WERI-Rb-1 (cell line): ENCODE measurements around the gene IAPP.
A peak's percentile ranks its signal among the peaks of the same experiment; 100 is the strongest.
"Not testable (repeated sequence)": the region's sequence is repeated elsewhere in the genome, so short reads cannot be mapped to it uniquely, and the experiment has no call there.

ENCODE experiments used
- DNase-seq: peaks from one replicate; pipeline ENCODE4 v3.0.0-alpha.2; 2020
- H3K27ac ChIP-seq: fragments of 250-450 bp; sonication (Bioruptor Pico); 2 replicates; pipeline ENCODE4 v1.5.1; 2020; ENCODE audit warnings: mild to moderate bottlenecking, moderate library complexity
- H3K27me3 ChIP-seq: fragments of 250-450 bp; sonication (Bioruptor Pico); 2 replicates; pipeline ENCODE4 v1.5.1; 2021; ENCODE audit warnings: mild to moderate bottlenecking, low read depth, moderate library complexity; ENCODE audit not compliant: insufficient read depth, severe bottlenecking
- H3K36me3 ChIP-seq: fragments of 250-450 bp; sonication (Bioruptor Pico); 2 replicates; pipeline ENCODE4 v1.5.1; 2020; ENCODE audit warnings: mild to moderate bottlenecking, moderate library complexity
- H3K4me3 ChIP-seq: 2 replicates; pipeline ENCODE4 v1.5.1; 2011; ENCODE audit warnings: low read depth, mild to moderate bottlenecking, control low read depth, low read length
- H3K9me3 ChIP-seq: fragments of 250-450 bp; sonication (Bioruptor Pico); 2 replicates; pipeline ENCODE4 v1.5.1; 2021; ENCODE audit warnings: mild to moderate bottlenecking, moderate library complexity; ENCODE audit not compliant: severe bottlenecking
- TF ChIP-seq, protein P1 (sequence below): IDR thresholded peaks from 2 replicates; pipeline ENCODE4 v1.5.1; 2011; ENCODE audit warnings: low read depth, mild to moderate bottlenecking, control low read depth, inconsistent platforms, low read length

IAPP gene

DNA sequence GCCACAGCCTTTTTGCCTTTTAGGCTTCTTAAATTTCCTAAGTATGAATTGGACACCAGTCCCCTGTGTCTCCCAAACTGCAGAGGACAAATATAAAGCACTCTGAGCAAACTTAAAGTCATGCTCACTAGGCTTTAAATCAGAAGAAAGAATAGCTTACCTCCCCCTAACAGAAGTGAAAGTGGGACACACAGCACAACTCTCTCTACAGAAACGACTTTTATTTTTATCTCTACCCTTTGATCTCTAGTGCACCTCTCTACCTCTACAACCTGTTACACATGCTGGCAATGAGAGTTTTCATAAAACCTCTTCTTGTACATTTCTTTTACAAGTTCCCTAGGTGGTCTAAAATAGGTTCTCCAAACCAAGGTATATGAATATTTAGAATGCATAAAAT is 19.7 kb downstream of the IAPP start:
- Histone ChIP-seq H3K4me3 (no peak overlapping the region), H3K27me3 (no peaks in the 10 kb centered on the region), H3K36me3 (no peaks in the 10 kb centered on the region), H3K27ac (no peak overlapping the region), H3K9me3 (no peaks in the 10 kb centered on the region)
- TF ChIP-seq, protein P1, sequence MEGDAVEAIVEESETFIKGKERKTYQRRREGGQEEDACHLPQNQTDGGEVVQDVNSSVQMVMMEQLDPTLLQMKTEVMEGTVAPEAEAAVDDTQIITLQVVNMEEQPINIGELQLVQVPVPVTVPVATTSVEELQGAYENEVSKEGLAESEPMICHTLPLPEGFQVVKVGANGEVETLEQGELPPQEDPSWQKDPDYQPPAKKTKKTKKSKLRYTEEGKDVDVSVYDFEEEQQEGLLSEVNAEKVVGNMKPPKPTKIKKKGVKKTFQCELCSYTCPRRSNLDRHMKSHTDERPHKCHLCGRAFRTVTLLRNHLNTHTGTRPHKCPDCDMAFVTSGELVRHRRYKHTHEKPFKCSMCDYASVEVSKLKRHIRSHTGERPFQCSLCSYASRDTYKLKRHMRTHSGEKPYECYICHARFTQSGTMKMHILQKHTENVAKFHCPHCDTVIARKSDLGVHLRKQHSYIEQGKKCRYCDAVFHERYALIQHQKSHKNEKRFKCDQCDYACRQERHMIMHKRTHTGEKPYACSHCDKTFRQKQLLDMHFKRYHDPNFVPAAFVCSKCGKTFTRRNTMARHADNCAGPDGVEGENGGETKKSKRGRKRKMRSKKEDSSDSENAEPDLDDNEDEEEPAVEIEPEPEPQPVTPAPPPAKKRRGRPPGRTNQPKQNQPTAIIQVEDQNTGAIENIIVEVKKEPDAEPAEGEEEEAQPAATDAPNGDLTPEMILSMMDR = no peak
- DNase-seq = no peak

DNA sequence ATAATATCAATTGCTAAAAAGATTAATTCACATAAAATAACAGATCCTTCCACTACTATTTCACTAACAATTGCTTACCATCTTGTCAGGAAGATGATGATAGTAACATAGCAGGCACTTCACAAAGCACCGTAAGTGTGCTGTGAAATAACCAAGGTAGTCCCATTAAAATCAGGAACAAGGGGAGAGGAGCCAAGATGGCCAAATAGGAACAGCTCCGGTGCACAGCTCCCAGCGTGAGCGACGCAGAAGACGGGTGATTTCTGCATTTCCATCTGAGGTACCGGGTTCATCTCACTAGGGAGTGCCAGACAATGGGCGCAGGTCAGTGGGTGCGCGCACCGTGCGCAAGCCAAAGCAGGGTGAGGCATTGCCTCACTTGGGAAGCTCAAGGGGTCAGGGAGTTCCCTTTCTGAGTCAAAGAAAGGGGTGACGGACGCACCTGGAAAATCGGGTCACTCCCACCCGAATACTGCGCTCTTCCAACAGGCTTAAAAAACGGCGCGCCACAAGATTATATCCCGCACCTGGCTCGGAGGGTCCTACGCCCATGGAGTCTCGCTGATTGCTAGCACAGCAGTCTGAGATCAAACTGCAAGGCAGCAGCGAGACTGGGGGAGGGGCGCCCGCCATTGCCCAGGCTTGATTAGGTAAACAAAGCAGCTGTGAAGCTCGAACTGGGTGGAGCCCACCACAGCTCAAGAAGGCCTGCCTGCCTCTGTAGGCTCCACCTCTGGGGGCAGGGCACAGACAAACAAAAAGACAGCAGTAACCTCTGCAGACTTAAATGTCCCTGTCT is 22.3 kb downstream of the IAPP start:
- not testable (repeated sequence) for H3K4me3 ChIP-seq, H3K36me3 ChIP-seq, DNase-seq, H3K27me3 ChIP-seq, H3K27ac ChIP-seq, H3K9me3 ChIP-seq

DNA sequence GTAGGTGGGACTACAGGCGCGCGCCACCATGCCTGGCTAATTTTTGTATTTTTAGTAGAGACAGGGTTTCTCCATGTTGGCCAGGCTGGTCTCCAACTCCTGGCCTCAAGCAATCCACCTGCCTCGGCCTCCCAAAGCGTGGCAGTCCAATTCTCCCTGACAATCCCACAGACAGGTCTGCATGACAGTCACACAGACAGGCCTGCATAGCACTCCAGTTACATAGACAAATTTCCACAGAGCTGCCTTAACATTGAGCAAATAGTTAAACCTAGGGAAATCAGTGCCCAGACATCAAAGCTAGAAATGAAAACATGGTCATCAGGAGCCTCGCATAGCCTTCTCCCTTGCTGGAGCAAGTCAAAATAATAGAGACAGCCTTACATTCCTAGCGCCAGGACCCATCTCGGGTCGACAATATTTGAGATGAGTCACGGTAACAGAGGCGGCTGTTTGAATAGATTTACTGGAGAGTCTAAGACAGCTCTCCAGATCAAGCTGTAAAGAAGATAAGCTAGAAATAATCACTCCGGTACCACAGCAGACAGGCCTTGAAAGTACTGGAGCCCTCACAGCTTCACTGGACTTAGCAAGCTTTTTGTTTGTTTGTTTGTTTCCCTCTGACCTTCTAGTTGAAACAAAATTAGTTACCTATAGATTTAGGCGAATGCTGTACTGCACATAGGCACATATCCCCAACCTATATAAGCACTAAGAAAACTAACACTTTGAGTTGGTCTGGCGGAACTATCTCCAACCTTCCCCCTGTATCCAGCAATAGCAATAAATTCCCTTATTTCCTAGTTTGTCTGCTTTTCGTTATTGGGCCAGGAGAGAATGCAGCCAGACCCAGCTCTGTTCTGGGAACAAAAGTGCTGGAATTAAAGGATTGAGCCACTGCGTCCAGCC is 40.9 kb downstream of the IAPP start:
- DNase-seq = peak; percentile 45
- Histone ChIP-seq H3K9me3 (no peaks in the 10 kb centered on the region), H3K27ac (peak overlapping the region; percentile 56), H3K27me3 (no peaks in the 10 kb centered on the region), H3K4me3 (peak overlapping the region; percentile 22), H3K36me3 (no peaks in the 10 kb centered on the region)
- TF ChIP-seq, protein P1 = no peak

DNA sequence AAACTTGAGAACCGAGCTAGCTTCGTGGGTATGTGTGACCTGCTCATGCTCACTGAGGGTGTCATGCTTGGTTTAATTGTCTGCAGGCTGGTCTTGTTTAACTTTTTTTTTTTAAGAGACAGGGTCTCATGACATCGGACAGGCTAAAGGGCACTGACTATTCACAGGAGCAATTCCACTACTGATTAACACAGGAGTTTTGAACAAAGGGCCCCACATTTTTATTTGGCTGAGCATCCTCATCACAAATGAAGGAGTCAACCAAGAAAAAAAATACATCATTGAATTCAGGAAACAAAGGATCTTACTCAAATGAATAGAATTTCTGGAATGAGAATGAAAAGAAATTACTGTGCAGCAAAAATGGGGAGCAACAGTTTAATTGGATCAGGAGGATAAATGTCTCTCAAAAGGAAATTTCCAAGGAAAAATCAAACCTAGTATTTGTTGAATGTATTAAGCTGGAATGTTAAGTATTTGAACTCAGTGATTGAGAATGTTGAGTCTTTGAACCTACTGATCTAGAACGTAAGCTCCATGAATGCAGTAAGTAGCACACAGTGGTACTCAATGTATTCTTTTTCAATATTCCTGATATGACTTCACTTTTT is 43.9 kb downstream of the IAPP start:
- Histone ChIP-seq H3K27ac (no peak overlapping the region), H3K36me3 (no peaks in the 10 kb centered on the region), H3K4me3 (no peak overlapping the region), H3K9me3 (no peaks in the 10 kb centered on the region), H3K27me3 (no peaks in the 10 kb centered on the region)
- DNase-seq = no peak
- TF ChIP-seq, protein P1 = no peak

DNA sequence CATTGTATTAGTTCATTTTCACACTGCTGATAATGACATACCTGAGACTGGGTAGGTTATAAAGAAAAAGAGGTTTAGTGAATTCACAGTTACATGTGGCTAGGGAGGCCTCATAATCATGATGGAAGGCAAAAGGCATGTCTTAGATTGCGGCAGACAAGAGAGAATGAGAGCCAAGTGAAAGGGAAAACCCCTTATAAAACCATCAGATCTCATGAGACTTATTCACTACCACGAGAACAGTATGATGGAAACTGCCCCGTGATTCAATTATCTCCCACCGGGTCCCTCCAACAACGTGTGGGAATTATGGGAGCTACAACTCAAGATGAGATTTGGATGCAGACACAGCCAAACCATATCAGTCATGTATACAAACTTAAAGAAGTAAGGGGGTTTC is 45.7 kb downstream of the IAPP start:
- not testable (repeated sequence) for H3K27me3 ChIP-seq, H3K36me3 ChIP-seq, H3K4me3 ChIP-seq, H3K9me3 ChIP-seq, H3K27ac ChIP-seq, DNase-seq

DNA sequence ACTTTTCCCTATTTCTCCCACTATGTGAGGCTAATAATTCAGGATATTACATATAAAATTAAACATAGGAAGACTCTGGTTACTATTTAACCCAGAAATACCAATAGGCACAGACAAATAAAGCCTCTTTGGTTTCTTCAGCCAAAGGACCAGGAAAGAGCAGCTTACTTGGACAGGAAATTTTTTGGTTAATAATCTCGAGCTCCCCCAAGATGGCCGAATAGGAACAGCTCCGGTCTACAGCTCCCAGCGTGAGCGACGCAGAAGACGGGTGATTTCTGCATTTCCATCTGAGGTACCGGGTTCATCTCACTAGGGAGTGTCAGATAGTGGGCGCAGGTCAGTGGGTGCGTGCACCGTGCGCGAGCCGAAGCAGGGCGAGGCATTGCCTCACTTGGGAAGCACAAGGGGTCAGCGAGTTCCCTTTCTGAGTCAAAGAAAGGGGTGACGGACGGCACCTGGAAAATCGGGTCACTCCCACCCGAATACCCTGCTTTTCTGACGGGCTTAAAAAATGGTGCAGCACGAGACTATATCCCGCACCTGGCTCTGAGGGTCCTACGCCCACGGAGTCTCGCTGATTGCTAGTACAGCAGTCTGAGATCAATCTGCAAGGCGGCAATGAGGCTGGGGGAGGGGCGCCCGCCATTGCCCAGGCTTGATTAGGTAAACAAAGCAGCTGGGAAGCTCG is 46.5 kb downstream of the IAPP start:
- not testable (repeated sequence) for H3K36me3 ChIP-seq, H3K27ac ChIP-seq, DNase-seq, H3K4me3 ChIP-seq, H3K9me3 ChIP-seq, H3K27me3 ChIP-seq
